Head of caudate nucleus (tissue), 42 donors: Measurements from ENCODE around the gene EP400.
"Not testable (repeated sequence)": the region's sequence is repeated elsewhere in the genome, so short reads cannot be mapped to it uniquely, and the experiment has no call there.

Experiments used
- DNase-seq, 42 donors: peaks; one replicate each; pipeline versions ENCODE4 v3.0.0 to v3.0.0-alpha.2; 2020 to 2021; ENCODE audit warnings: mixed read lengths in 7 of 42
- intact Hi-C: fragments of 100-400 bp; cut with DNase I; formaldehyde crosslinking; loops from one replicate; pipeline ENCODE4 v1.15.0; 2022

Gene EP400

DNA sequence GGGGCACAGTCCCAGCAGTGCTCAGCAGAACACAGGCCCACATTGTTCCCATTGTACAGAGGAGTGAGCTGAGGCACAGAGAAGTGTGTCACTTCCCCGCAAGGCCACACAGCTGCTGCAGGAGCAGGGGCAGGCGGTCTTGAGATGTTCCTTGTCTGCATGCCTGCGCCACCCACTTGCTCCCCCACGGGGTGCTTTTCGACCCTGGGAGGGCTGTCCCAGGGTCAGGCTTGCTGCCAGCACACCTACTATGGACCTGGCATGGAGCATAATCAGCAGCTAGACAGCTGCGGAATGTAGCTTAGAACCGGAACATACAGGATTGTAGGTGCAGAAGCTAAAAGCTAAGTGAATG is 7.8 kb upstream of the EP400 start:
- DNase-seq = peak in 3 of 42 donors; percentile 2 to 10 (median 7)
- intact Hi-C loops = no loop called here

- intact Hi-C loops = no loop called here
Measured at GRCh38 chr12:131942671-131943070, 7.1 kb upstream of the EP400 start.

DNA sequence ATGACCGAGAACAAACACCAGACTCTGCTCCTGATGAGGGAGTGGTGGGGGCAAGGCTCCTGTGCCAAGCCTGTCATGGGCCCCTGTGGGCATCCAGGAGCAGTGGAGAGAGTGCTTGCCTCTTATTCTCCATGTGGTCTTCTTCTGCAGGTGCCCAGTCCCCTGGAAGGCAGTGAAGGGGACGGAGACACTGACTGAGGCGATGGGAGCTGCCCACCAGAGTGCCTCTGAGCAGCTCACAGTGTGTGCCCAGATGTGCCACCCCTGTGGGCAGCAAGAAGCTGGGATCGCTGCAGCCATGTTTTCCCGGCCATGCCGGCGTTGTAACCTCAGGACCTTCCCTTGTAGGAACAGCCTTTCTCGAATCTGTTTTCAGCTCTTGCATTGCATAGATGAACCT is 6.4 kb upstream of the EP400 start:
- intact Hi-C loops = no loop called here
- DNase-seq = peak in 6 of 42 donors; percentile 4 to 19 (median 8)

More at GRCh38 chr12:131942671-131943070, 7.1 kb upstream of the EP400 start:
- DNase-seq = peak in 3 of 42 donors; percentile 6 to 17 (median 7)

GRCh38 chr12:131943876-131944275 is 5.9 kb upstream of the EP400 start:
- DNase-seq = peak in 7 of 42 donors; percentile 1 to 19 (median 7)
- intact Hi-C loops = no loop called here

DNA sequence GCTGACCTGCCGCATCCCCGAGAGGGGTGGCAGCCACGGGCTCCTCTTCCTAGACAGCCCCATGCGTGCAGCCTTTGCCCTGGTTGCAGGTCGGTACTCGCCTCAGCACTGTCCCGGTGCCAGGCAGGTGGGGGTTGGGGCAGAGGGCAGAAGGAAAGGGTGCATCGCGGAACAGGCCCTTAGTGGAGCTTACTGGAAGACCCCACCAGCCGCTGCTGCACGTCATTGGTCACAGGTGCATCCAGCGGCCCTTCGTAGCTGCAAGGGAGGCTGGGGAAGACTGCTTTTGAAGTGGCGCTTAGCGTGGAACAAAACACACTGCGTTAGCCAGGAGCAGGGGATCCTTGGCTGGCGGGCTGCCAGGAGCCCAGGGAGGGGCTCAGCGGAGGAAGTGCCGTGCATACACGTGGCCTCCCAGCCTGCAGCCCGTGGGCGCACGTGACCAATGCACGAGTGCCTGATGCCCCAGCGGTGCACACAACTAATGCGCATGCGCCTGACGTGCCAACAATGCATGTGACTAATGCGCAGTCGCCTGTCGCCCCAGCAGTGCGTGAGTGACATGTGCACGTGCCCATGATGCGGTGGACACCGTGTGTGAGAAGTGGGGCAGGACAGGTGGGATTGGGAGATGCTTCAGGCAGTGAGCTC is 5.0 kb upstream of the EP400 start:
- intact Hi-C loops = loop anchor here (5.0 kb wide), 1 partner anchor 107 kb away; no protein-coding TSS in a partner anchor
- DNase-seq = peak in 11 of 42 donors; percentile 6 to 39 (median 18)

GRCh38 chr12:131946757-131947156 is 3.0 kb upstream of the EP400 start:
- DNase-seq = peak in 7 of 42 donors; percentile 5 to 30 (median 12)
- intact Hi-C loops = loop anchor here (5.0 kb wide), 1 partner anchor 109 kb away; no protein-coding TSS in a partner anchor

DNA sequence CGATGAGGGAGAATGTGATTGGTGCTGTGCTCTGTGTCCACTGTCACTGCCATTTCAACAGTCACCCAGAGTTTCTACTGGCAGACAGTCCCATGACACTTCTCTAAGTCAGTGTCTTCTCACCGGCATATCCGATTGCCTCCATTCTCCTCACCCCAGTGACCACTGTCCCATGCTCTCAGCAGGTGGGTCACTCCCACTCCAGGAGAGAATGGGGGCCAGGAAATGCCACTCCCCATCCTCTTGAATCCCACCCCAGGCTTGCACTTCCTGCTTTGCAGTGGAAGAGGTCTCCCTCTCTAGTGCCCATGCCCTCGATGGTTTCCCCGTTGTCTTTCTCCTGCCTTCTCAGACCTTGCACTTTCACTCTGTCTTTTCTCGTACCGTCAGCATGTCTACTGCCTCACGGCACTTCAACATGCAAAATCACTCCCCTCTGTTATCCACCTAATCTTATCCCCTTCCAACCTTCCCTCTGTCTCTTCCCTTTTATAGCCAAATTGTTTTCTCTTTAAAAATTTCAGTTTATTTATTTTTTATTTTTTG is 2.2 kb upstream of the EP400 start:
- intact Hi-C loops = loop anchor here (2.0 to 5.0 kb wide), 2 partner anchors 19 to 110 kb away; partner anchors contain the start of gene PUS1
- peak in 9 of 42 donors; percentile 0 to 40 (median 15) for DNase-seq

DNA sequence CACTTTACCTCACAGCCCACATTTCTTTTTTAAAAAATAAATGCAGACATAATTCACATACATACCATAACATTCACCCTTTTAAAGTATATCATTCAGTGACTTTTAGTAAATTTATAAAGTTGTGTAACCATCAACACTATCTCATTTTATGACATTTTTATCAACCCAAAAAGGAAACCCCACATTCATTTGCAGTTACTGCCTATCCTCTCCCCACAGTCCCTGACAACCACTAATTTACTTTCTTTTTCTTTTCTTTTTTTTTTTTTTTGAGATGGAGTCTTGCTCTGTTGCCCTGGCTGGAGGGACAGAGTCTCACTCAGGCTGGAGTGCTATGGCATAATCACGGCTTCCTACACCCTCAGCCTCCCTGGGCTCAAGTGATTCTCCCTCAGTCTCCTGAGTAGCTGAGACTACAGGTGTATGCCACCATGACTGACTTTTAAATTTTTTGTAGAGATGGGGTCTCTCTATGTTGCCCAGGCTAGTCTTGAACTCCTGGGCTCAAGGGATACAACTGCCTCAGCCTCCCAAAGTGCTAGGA is 1.5 kb upstream of the EP400 start:
- intact Hi-C loops = loop anchor here (2.0 to 5.0 kb wide), 2 partner anchors 19 to 111 kb away; partner anchors contain the start of gene PUS1
- peak in 8 of 42 donors; percentile 3 to 35 (median 15) for DNase-seq

DNA sequence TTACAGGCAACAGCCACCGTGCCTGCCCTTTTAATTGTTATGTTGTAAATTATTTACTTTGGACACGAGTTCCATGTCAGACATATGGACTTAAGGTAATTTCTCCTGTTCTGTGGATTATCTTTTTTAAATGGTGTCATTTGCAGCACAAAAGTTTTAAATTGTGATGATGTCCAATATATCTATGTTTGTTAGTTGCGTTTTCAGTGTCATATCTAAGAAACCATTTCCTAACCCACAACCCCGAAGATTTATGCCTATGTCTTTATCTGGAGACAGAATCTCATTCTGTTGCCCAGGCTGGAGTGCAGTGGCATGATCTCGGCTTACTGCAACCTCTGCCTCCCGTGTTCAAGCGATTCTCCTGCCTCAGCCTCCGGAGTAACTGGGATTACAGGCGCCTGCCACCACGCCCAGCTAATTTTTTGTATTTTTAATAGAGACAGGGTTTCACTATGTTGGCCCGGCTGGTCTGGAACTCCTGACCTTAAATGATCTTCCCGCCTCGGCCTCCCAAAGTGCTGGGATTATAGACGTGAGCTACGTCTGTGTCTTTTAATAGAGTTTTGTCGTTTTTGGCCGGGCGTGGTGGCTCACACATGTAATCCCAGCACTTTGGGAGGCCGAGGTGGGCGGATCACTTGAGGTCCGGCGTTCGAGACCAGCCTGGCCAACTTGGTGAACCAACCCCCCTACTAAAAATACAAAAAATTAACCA is 870 bp upstream of the EP400 start:
- DNase-seq = peak in 2 of 42 donors; percentile 6 to 32
- intact Hi-C loops = loop anchor here (2.0 to 5.0 kb wide), 2 partner anchors 20 to 112 kb away; partner anchors contain the start of gene PUS1

DNA sequence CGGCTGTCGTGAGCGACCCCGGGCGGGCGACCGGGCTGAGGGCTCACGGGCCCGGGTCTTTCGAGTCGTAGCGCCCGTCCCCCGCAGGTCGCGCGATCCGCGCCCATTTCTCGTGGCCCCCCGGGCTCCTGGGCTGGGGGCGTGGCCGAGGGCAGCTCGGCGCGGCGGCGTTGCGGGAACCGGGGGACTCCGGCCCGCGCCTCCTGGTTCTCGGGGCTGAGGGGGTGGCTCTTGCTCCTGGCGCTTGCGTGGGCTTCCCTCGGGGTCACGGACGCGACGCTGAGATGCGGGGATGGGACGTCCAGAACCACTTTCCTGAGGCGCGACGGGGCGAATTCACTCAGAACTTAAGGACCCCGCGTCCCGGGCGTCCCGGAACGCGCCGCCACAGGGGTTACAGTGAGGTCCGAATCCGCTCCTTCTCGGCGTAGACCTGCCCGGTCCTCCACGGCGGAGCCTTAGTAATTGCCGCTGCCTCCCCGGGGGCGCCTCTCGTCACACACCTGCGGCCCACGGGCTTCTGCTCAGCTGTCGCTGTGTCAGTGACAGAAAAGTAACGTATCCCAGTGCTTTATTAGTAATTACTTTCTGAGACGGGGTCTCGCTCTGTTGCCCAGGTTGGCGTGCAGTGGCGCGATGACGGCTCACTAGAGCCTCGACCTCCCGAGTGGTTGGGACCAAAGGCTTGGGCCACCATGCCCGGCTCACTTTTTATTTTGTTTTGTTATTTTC is 606 bp downstream of the EP400 start:
- intact Hi-C loops = no loop called here
- peak in 15 of 42 donors; percentile 20 to 55 (median 36) for DNase-seq

DNA sequence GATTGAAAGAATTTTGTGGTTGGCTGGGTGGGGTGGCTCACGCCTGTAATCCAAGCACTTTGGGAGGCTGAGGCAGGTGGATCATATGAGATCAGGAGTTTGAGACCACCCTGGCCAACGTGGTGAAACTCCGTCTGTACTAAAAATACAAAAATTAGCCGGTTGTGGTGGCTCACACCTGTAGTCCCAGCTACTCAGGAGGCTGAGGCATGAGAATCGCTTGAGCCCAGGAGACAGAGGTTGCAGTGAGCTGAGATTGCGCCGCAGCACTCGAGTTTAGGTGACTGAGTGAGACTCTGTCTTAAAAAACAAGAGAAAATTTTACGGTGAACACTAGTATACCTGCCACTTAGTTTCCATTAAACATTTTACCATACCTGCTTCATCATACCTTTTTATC is 4.1 kb downstream of the EP400 start:
- intact Hi-C loops = not testable (repeated sequence)
- DNase-seq = peak in 2 of 42 donors; percentile 1 to 22

GRCh38 chr12:131954460-131954859 is 4.7 kb downstream of the EP400 start:
- intact Hi-C loops = not testable (repeated sequence)
- DNase-seq = peak in 3 of 42 donors; percentile 3 to 4 (median 4)

- DNase-seq = peak in 3 of 42 donors; percentile 2 to 26 (median 20)
- intact Hi-C loops = no loop called here
Measured at GRCh38 chr12:131959116-131959515, 9.4 kb downstream of the EP400 start.

DNA sequence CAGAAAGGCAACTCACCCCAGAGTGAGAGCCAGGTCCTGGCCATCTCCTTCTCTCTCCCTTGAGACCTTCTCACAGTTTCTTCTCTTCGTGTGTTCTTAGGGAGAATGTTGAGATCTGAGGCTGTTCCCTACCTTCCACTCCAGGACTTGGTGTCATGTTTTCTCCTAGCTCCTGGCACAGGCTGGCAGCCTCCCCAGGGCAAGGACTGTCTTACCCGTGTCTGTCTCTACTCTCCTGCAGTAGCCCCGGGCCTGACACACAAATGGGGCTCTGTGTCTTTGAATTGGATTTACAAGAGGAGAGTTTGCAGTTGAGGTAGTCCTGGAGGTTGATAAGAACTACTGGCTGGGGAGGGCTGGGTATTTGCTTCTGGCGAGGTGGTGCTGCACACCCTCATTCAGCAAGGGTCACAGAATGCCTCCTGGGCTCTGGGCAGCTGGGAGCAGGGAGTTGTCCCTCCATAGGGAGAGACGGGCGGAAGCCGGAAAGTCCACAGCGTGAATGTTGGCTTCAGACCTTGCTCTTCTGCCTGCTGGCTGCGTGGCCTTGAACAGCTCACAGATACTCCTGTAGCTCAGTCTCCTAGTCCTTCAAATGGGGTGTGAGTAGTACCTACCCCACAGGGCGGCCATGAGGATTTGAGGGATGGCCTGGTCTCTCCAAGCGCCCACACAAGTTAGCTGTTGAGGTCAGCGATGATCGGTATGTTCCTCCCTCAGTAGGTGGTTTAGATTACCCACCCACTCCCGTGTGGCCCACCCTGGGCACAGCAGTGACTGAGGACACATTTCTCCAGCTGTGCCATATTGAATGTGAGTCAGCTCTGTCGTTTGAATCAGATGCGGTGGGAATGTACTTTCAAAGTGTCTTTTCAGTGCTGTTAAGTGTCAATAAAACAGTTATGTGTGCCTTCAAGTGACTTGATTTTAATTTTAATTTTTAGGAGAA is 10.2 kb downstream of the EP400 start:
- peak in 6 of 42 donors; percentile 28 to 61 (median 30) for DNase-seq
- intact Hi-C loops = no loop called here

DNA sequence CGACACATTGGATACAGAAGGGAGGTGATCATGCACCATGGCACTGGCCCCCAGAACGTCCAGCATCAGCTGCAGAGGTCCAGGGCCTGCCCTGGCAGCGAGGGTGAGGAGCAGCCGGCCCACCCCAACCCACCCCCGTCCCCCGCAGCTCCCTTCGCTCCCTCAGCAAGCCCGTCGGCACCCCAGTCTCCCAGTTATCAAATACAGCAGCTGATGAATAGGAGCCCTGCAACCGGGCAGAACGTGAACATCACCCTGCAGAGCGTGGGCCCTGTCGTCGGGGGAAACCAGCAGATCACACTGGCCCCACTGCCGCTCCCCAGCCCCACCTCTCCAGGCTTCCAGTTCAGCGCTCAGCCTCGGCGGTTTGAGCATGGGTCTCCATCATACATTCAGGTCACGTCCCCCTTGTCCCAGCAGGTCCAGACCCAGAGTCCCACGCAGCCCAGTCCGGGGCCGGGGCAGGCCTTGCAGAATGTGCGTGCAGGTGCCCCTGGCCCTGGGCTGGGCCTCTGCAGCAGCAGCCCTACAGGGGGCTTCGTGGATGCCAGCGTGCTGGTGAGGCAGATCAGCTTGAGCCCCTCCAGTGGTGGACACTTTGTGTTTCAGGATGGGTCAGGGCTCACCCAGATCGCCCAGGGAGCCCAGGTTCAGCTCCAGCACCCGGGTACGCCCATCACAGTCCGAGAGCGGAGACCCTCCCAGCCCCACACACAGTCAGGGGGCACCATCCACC is 11.0 kb downstream of the EP400 start:
- intact Hi-C loops = not testable (repeated sequence)
- DNase-seq = peak in 22 of 42 donors; percentile 10 to 69 (median 44)

GRCh38 chr12:131961328-131961727 is 11.6 kb downstream of the EP400 start:
- intact Hi-C loops, DNase-seq: not testable (repeated sequence)

DNA sequence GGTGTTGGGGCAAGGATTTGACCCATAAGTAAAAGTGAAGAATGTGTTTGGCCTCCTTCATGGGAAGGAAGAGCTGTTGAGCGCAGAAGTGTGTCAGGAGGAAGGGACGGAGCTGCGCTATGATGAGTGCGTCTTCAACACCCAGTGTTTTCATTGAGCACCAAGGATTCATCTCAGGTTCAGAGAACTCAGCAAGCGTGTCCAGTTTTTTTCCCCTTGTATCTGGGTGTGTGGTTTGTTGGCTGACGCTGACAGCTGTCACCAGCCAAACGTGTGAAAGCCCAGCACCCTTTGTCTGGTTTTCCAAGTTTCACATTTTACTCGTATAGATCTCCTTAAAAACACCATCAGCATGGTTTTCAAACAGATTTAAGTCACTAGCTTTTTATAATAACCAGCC is 12.3 kb downstream of the EP400 start:
- peak in 4 of 42 donors; percentile 7 to 29 (median 12) for DNase-seq
- intact Hi-C loops = no loop called here
